Endothelial cell of umbilical vein (primary cell): ENCODE measurements around the gene NSFL1C. TPM values are rescaled to one million over a fixed set of nuclear protein-coding genes. Genes with fewer than 3 reads are reported as not detected.

Experiments used
- BruUV-seq: library from RNA; stranded (reverse); fragments of 400-500 nt; replicated peaks from 2 replicates; lab custom pipeline; 2021; lab: Mats Ljungman, UMichigan
- CTCF ChIA-PET: fragments of 300-600, 350-600 bp; sonication (Branson Sonifier 250); formaldehyde crosslinking; loops from one replicate; lab custom pipeline; 2021; ENCODE audit warnings: antibody characterized with exemption, inconsistent platforms; lab: Charles Lee
- POLR2A ChIA-PET: fragments of 300-600, 350-600 bp; sonication (Branson Sonifier 250); formaldehyde crosslinking; loops from one replicate; lab custom pipeline; 2021; ENCODE audit warnings: antibody characterized with exemption, inconsistent platforms; lab: Charles Lee
- DNase-seq: peaks from one replicate; pipeline ENCODE4 v3.0.0-alpha.2; 2011; ENCODE audit warnings: low read depth, low spot score
- FAIRE-seq: peaks from 2 replicates; lab custom pipeline; 2011; peaks lifted over from hg19 to GRCh38; lab: Jason Lieb, UNC
- H2AFZ ChIP-seq: 2 replicates; pipeline ENCODE4 v1.6.0; 2012; ENCODE audit warnings: low read depth, low read length, control low read depth, inconsistent platforms
- H3K27ac ChIP-seq: 2 replicates; pipeline ENCODE4 v1.5.1; 2011; ENCODE audit warnings: low read depth, mild to moderate bottlenecking, control low read depth, low read length, moderate library complexity; ENCODE audit not compliant: insufficient read depth
- H3K27me3 ChIP-seq, 2 experiments: 2 replicates each; pipeline versions ENCODE4 v1.6.0 to v1.6.1; 2011; ENCODE audit warnings: low read length in 2 of 2, mixed read lengths in 1 of 2; ENCODE audit not compliant: control insufficient read depth in 2 of 2, insufficient read depth in 2 of 2
- H3K36me3 ChIP-seq, 2 experiments: 2 replicates in 1 of 2; 3 replicates in 1 of 2; pipeline ENCODE4 v1.5.1; 2011; ENCODE audit warnings: low read length in 2 of 2, mild to moderate bottlenecking in 1 of 2, moderate library complexity in 1 of 2; ENCODE audit not compliant: control insufficient read depth in 2 of 2, insufficient read depth in 2 of 2; ENCODE audit errors: extremely low read depth in 1 of 2
- H3K4me1 ChIP-seq: 3 replicates; pipeline ENCODE4 v1.5.1; 2011; ENCODE audit warnings: mild to moderate bottlenecking, low read length; ENCODE audit not compliant: control insufficient read depth, insufficient read depth; ENCODE audit errors: extremely low read depth
- H3K4me2 ChIP-seq: 2 replicates; pipeline ENCODE4 v1.6.1; 2011; ENCODE audit warnings: low read length, control low read depth, mixed read lengths; ENCODE audit not compliant: insufficient read depth
- H3K4me3 ChIP-seq, 3 experiments: fragments of 200-600 bp in 1 of 3; sonication (generic), shearing (Covaris generic) in 1 of 3; replicated peaks in 1 of 3; 2 replicates each; pipeline ENCODE4 v1.5.1; 2011 to 2016; ENCODE audit warnings: control low read depth in 3 of 3, low read length in 3 of 3, mild to moderate bottlenecking in 2 of 3, inconsistent platforms in 1 of 3, low read depth in 1 of 3, moderate library complexity in 1 of 3; ENCODE audit not compliant: insufficient read depth in 1 of 3
- H3K79me2 ChIP-seq: 2 replicates; pipeline ENCODE4 v1.6.0; 2012; ENCODE audit warnings: low read length, inconsistent platforms; ENCODE audit not compliant: control insufficient read depth, insufficient read depth
- H3K9ac ChIP-seq: replicated peaks from 2 replicates; pipeline ENCODE3; 2011; ENCODE audit warnings: low read length, control low read depth; ENCODE audit not compliant: insufficient read depth; ENCODE audit errors: extremely low read depth
- H3K9me1 ChIP-seq: replicated peaks from 3 replicates; pipeline ENCODE4 v1.6.0; 2011; ENCODE audit warnings: mild to moderate bottlenecking, low read length; ENCODE audit not compliant: control insufficient read depth, insufficient read depth; ENCODE audit errors: extremely low read depth
- H3K9me3 ChIP-seq: replicated peaks from 2 replicates; pipeline ENCODE4 v1.5.1; 2012; ENCODE audit warnings: low read length, inconsistent platforms; ENCODE audit not compliant: control insufficient read depth, insufficient read depth
- H4K20me1 ChIP-seq: replicated peaks from 2 replicates; pipeline ENCODE3; 2011; ENCODE audit warnings: mild to moderate bottlenecking, low read length; ENCODE audit not compliant: control insufficient read depth, insufficient read depth; ENCODE audit errors: extremely low read depth
- CTCF ChIP-seq, 2 donors: IDR thresholded peaks; 1 replicate in 1 of 2; 2 replicates in 1 of 2; pipeline ENCODE4 v1.5.1; 2011; ENCODE audit warnings: low read length in 2 of 2, mild to moderate bottlenecking in 2 of 2, moderate library complexity in 2 of 2, control low read depth in 1 of 2, inconsistent platforms in 1 of 2, low read depth in 1 of 2; ENCODE audit not compliant: insufficient read depth in 1 of 2; ENCODE audit errors: extremely low read depth in 1 of 2
- EZH2 ChIP-seq: IDR thresholded peaks from 2 replicates; pipeline ENCODE4 v1.6.1; 2012; ENCODE audit warnings: borderline replicate concordance, low read depth, mild to moderate bottlenecking, moderate library complexity, low read length, inconsistent platforms; ENCODE audit not compliant: severe bottlenecking
- FOS ChIP-seq: IDR thresholded peaks from 2 replicates; pipeline ENCODE4 v1.6.1; 2011; ENCODE audit warnings: mild to moderate bottlenecking, low read length, moderate library complexity, borderline replicate concordance; ENCODE audit not compliant: insufficient read depth
- JUN ChIP-seq: IDR thresholded peaks from 2 replicates; pipeline ENCODE4 v1.6.1; 2011; ENCODE audit warnings: borderline replicate concordance, low read depth; ENCODE audit not compliant: insufficient read length, insufficient read depth
- POLR2AphosphoS5 ChIP-seq: IDR thresholded peaks from 2 replicates; pipeline ENCODE4 v1.6.1; 2012; ENCODE audit warnings: low read depth, mild to moderate bottlenecking, control low read depth, low read length, moderate library complexity; ENCODE audit not compliant: insufficient read depth
- dilution Hi-C: fragments of 300-500 bp; cut with MboI; formaldehyde crosslinking; loops from one replicate; pipeline ENCODE4 v1.15.0; 2019; ENCODE audit warnings: low sequenced_read_pairs; ENCODE audit not compliant: extremely low pct_ligation_motif_present
- intact Hi-C: fragments of 100-400 bp; cut with micrococcal nuclease; formaldehyde crosslinking; loops from one replicate; pipeline ENCODE4 v1.10.0; 2022
- polyA plus RNA-seq, 4 experiments: library from polyadenylated mRNA; depleted of rRNA in 3 of 4; stranded (reverse) in 3 of 4; unstranded in 1 of 4; fragments of >200 nt; gene quantifications; 2 replicates each; pipeline versions ENCODE4 v1.2.1 to v1.2.3, GENCODE V29; 2011 to 2012; ENCODE audit warnings: missing spikeins in 1 of 4
- total RNA-seq: library from RNA; stranded (reverse); gene quantifications from 2 replicates; pipeline ENCODE4 v1.2.3, GENCODE V29; 2021

NSFL1C gene
- total and polyA plus RNA-seq, 2 donors (not counting 3 experiments of a cell fraction or from before 2014, with no cell fraction given), result 27.3 to 95.7 TPM

GRCh38 chr20:1422753-1423152 is 43.9 kb downstream of the NSFL1C start:
- dilution Hi-C loops, result no loop called here
- FAIRE-seq, result no peak
- no peaks in the 10 kb centered on the region for H4K20me1 ChIP-seq

More at GRCh38 chr20:1422753-1423152, 43.9 kb downstream of the NSFL1C start:
- Histone ChIP-seq H3K9me1 (no peaks in the 10 kb centered on the region), H3K36me3 (no peaks in the 10 kb centered on the region), H3K27ac (no peak overlapping the region), H3K4me1 (peaks cover 14% of the 10 kb centered on the region), H3K9ac (no peak overlapping the region), H3K79me2 (no peaks in the 10 kb centered on the region), H3K4me3 (no peak overlapping the region), H3K27me3 (no peaks in the 10 kb centered on the region), H3K4me2 (no peak overlapping the region), H3K9me3 (peaks cover 3% of the 10 kb centered on the region), H2AFZ (peak overlapping the region; percentile 6)
- TF ChIP-seq CTCF (IDR thresholded peaks at IDR 0.05; ENCODE audit: extremely low read depth in 1 of 2, insufficient read depth in 1 of 2, low read depth in 1 of 2, low read length in 2 of 2) (no peak), JUN (no peak), FOS (no peak), EZH2 (no peak), POLR2AphosphoS5 (no peak)
- no peak for DNase-seq
- CTCF ChIA-PET, result no interaction called here
- intact Hi-C loops, result no loop called here
- POLR2A ChIA-PET, result no interaction called here
- no TSS peak for BruUV-seq
